Cardiac fibroblast (primary cell): ENCODE results near the gene UPB1.

Experiments
- DNase-seq, 2 donors: peaks; one replicate each; pipeline versions ENCODE4 v3.0.0 to v3.0.0-alpha.2; 2010; ENCODE audit warnings: low read depth in 2 of 2
- H3K4me3 ChIP-seq, 2 donors: replicated peaks in 1 of 2; 1 replicate in 1 of 2; 2 replicates in 1 of 2; pipeline ENCODE4 v1.5.1; 2011; ENCODE audit warnings: low read depth in 2 of 2, low read length in 2 of 2, mild to moderate bottlenecking in 2 of 2, moderate library complexity in 1 of 2
- TF ChIP-seq, protein P1 (sequence below): IDR thresholded peaks from one replicate; pipeline ENCODE4 v1.5.1; 2011; ENCODE audit warnings: low read depth, mild to moderate bottlenecking, low read length, inconsistent platforms

UPB1 gene

DNA sequence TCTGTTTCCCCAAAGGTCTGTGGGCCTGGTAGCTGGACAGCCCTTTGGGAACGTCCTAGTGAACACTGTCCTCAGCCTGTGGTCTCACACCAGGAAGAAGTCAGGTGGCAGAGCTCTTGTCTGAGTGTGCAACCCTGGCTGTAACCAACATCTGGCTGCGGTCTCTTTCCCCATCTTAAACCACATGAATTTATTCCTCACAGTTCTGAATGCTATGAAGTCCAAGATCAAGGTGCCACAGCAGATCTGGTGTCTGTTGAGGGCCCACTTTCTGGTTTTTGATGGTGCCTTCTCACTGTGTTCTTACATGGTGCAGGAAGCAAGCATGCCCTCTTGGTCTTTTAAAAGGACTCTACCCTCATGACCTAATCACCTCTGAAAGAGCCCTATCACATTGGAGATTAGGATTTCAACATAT is 2.7 kb downstream of the UPB1 start:
- no peak for DNase-seq
- TF ChIP-seq, protein P1, sequence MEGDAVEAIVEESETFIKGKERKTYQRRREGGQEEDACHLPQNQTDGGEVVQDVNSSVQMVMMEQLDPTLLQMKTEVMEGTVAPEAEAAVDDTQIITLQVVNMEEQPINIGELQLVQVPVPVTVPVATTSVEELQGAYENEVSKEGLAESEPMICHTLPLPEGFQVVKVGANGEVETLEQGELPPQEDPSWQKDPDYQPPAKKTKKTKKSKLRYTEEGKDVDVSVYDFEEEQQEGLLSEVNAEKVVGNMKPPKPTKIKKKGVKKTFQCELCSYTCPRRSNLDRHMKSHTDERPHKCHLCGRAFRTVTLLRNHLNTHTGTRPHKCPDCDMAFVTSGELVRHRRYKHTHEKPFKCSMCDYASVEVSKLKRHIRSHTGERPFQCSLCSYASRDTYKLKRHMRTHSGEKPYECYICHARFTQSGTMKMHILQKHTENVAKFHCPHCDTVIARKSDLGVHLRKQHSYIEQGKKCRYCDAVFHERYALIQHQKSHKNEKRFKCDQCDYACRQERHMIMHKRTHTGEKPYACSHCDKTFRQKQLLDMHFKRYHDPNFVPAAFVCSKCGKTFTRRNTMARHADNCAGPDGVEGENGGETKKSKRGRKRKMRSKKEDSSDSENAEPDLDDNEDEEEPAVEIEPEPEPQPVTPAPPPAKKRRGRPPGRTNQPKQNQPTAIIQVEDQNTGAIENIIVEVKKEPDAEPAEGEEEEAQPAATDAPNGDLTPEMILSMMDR = no peak
- H3K4me3 ChIP-seq = no peak overlapping the region

DNA sequence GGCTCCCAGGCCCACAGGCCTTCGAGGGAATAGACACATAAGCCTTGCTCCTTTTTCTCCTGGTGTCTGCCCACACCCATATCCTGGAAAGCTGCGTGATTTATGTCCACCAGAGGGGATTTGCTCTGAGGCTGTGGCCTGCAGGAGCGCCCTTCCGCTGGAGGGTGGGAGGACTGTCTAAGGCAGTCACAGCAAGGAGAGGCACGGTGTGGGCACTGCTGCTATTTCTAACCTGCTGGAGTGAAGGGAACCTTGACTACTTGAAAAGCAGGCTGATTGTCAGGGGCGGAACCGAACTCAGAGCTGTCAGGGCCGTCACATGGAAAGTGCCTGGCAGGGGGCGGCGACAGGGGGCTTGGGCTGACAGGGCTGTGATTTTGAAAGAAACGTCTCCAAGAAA is 3.7 kb downstream of the UPB1 start:
- TF ChIP-seq, protein P1 = no peak
- no peak for DNase-seq
- no peak overlapping the region for H3K4me3 ChIP-seq

DNA sequence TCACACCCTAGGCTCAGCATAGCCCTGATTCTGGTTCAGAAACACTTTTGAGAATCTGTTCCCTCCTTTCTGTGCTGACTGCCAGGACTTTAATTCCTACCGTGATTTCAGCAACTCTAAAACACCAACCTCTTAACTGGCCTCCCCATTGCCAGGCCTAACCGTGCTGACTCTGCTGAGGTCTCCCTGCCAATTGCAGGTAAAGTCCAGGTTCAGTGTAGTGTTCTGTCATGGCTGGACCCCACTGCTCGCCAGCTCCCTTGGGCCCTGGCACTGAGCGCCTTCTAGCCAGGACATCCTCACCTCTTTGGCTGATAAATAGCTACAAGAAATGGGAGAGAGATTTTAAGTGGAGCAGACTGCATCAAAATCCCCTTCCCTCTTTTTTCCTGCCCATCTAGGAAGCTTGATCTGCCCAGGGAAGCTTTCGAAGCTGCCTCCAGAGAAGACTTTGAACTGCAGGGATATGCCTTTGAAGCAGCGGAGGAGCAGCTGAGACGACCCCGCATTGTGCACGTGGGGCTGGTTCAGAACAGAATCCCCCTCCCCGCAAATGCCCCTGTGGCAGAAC is 4.7 kb downstream of the UPB1 start:
- TF ChIP-seq, protein P1 = no peak
- no peak overlapping the region for H3K4me3 ChIP-seq
- DNase-seq = no peak

DNA sequence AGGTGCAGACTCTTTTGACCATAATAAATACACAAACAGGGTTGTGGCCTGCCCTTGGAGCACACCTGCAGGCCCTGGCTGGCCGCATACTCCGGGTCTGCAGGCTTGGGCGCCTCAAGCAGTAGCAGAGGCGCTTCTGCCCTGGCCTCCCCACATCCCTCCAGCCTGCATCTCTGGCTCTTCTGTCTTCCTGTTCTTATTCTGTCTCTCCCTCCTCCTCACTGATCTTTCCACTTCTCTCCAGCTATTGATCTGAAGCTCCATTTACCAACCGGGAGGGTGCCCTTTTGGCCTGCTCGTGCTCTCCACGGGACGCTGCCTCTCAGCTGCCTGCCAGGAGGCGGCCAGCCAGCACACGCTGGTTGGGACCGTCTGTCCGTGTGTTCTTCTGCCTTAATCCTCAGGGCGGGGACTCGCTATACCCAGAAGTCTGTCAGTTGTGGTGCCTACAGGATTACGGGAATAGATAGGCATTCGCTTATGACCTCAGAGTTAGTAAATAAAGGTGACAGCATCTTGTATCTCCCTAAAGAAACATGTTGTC is 5.2 kb downstream of the UPB1 start:
- TF ChIP-seq, protein P1 = no peak
- H3K4me3 ChIP-seq = no peak overlapping the region
- no peak for DNase-seq

DNA sequence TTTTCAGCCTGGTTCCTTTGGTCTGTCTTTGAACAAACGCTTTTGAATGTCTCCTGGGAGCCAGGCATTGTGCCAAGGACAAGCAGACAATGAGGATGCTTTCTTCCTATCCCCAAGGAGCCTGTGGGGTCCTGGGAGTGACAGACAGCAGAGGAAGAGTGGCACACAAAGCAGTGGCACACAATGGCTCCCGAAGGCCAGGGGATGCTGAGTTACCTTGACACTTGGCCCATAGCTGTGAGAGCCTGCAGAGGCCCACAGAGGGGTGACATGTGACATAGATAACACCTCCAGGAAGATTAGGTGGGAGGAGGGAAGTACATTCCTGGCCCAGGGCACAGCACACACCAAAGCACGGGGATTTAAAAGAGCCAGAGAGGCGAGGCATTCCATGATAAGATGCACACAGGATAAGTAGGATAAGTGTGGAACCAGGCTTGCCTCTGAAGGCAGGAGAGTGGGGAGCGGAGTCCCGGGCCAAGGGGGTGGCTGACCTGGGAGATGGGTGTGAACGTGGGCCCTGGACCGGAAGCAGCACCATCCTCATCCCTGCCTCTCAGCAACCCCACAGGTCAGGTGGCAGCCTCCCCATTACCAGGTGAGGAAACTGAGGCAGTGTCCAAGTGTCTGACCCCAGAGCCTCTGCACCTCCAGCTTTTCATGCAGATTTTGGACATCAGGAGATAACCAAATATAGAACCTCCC is 6.3 kb downstream of the UPB1 start:
- no peak overlapping the region for H3K4me3 ChIP-seq
- DNase-seq = no peak
- TF ChIP-seq, protein P1 = no peak

DNA sequence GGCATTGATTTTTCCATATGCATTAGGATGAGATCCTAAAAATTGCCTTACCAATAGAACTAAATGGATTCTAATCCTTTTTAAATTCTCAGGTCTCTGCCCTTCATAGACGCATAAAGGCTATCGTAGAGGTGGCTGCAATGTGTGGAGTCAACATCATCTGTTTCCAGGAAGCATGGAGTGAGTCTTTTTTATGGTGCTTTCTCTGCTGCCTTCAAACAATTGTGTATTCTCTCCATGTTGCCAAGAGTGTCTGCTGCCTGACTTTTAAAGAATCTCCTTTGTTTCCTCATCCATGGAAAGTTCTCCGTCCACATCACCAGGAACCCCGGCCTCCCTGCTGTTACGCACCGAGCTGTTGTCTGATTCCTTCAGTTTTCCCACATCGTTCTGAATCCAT is 6.9 kb downstream of the UPB1 start:
- TF ChIP-seq, protein P1 = no peak
- no peak overlapping the region for H3K4me3 ChIP-seq
- DNase-seq = no peak
